ENCODE data around the gene POPDC3. TPM values are rescaled to one million over a fixed set of nuclear protein-coding genes. Genes with fewer than 3 reads are reported as not detected.

Gene POPDC3
- total RNA-seq, 2 donors from 2014 or later = 6.4 to 8.0 TPM

- Mint-ChIP-seq H3K4me3 (no peak overlapping the region), H3K36me3 (ENCODE audit: low read depth) (no peaks in the 10 kb centered on the region), H3K9me3 (no peaks in the 10 kb centered on the region), H3K4me1 (peaks cover 3% of the 10 kb centered on the region), H3K27me3 (ENCODE audit: insufficient read depth) (no peaks in the 10 kb centered on the region), H3K27ac (no peak overlapping the region)
- no peak for TF ChIP-seq CTCF (conservative IDR thresholded peaks at IDR 0.05)
- 89 to 100% methylated on average over 1 to 2 of the region's 2 CpGs for WGBS, 2 experiments (ENCODE audit: insufficient coverage in 1 of 2, insufficient read length in 1 of 2)
- Histone ChIP-seq H3K27me3 (ENCODE audit: control insufficient read depth, insufficient read depth, low read length, poor library complexity, severe bottlenecking) (no peaks in the 10 kb centered on the region), H3K27ac (ENCODE audit: low read depth, low read length) (no peak overlapping the region), H3K9ac (ENCODE audit: extremely low read depth, low read length, poor library complexity, severe bottlenecking) (no peak overlapping the region), H3K36me3 (ENCODE audit: control insufficient read depth, insufficient read depth, low read length) (no peaks in the 10 kb centered on the region), H3K9me3 (ENCODE audit: control insufficient read depth, low read length) (no peaks in the 10 kb centered on the region), H3K4me3 (ENCODE audit: low read length) (no peak overlapping the region), H3K4me1 (ENCODE audit: control insufficient read depth, insufficient read depth, low read length) (no peaks in the 10 kb centered on the region)
- no peak for DNase-seq
Observed at GRCh38 chr6:105164418-105164817, 15.4 kb downstream of the POPDC3 start.

GRCh38 chr6:105163183-105163582 is 16.6 kb downstream of the POPDC3 start:
- no peak for TF ChIP-seq CTCF (conservative IDR thresholded peaks at IDR 0.05)
- Mint-ChIP-seq H3K4me1 (peaks cover 3% of the 10 kb centered on the region), H3K9me3 (no peaks in the 10 kb centered on the region), H3K4me3 (no peak overlapping the region), H3K36me3 (ENCODE audit: low read depth) (no peaks in the 10 kb centered on the region), H3K27ac (no peak overlapping the region), H3K27me3 (ENCODE audit: insufficient read depth) (no peaks in the 10 kb centered on the region)
- no peak overlapping the region for H3K9ac ChIP-seq (ENCODE audit: extremely low read depth, low read length, poor library complexity, severe bottlenecking)
- no peaks in the 10 kb centered on the region for H3K36me3 ChIP-seq (ENCODE audit: control insufficient read depth, insufficient read depth, low read length)
- no peaks in the 10 kb centered on the region for H3K9me3 ChIP-seq (ENCODE audit: control insufficient read depth, low read length)
- DNase-seq = no peak
- H3K27me3 ChIP-seq (ENCODE audit: control insufficient read depth, insufficient read depth, low read length, poor library complexity, severe bottlenecking) = no peaks in the 10 kb centered on the region
- H3K27ac ChIP-seq (ENCODE audit: low read depth, low read length) = no peak overlapping the region
- H3K4me3 ChIP-seq (ENCODE audit: low read length) = no peak overlapping the region
- no peaks in the 10 kb centered on the region for H3K4me1 ChIP-seq (ENCODE audit: control insufficient read depth, insufficient read depth, low read length)

- H3K27ac Mint-ChIP-seq = no peak overlapping the region
- H3K27me3 Mint-ChIP-seq (ENCODE audit: insufficient read depth) = no peaks in the 10 kb centered on the region
- H3K9ac ChIP-seq (ENCODE audit: extremely low read depth, low read length, poor library complexity, severe bottlenecking) = no peak overlapping the region
- peaks cover 3% of the 10 kb centered on the region for H3K4me1 Mint-ChIP-seq
- no peak for DNase-seq
- no peaks in the 10 kb centered on the region for H3K4me1 ChIP-seq (ENCODE audit: control insufficient read depth, insufficient read depth, low read length)
- H3K4me3 Mint-ChIP-seq = no peak overlapping the region
- no peaks in the 10 kb centered on the region for H3K36me3 Mint-ChIP-seq (ENCODE audit: low read depth)
- TF ChIP-seq CTCF (conservative IDR thresholded peaks at IDR 0.05) = no peak
- 88 to 93% methylated on average over 11 to 13 of the region's 13 CpGs for WGBS, 2 experiments (ENCODE audit: insufficient coverage in 1 of 2, insufficient read length in 1 of 2)
- H3K27me3 ChIP-seq (ENCODE audit: control insufficient read depth, insufficient read depth, low read length, poor library complexity, severe bottlenecking) = no peaks in the 10 kb centered on the region
- H3K9me3 Mint-ChIP-seq = no peaks in the 10 kb centered on the region
- H3K27ac ChIP-seq (ENCODE audit: low read depth, low read length) = no peak overlapping the region
- H3K4me3 ChIP-seq (ENCODE audit: low read length) = no peak overlapping the region
- H3K36me3 ChIP-seq (ENCODE audit: control insufficient read depth, insufficient read depth, low read length) = no peaks in the 10 kb centered on the region
- H3K9me3 ChIP-seq (ENCODE audit: control insufficient read depth, low read length) = no peaks in the 10 kb centered on the region
Observed at GRCh38 chr6:105162377-105162776, 17.4 kb downstream of the POPDC3 start.

Data from endodermal cell (in vitro differentiated cells).